OCI-LY7 (cell line): ENCODE data around the gene MYL11. TPM values are rescaled to one million over a fixed set of nuclear protein-coding genes. Genes with fewer than 3 reads are reported as not detected.
A peak's percentile ranks its signal among the peaks of the same experiment; 100 is the strongest.

Experiments
- BruUV-seq: library from RNA; stranded (reverse); fragments of 400-500 nt; replicated peaks from 2 replicates; lab custom pipeline; 2021; lab: Mats Ljungman, UMichigan
- CTCF ChIA-PET: fragments of 300-600 bp; sonication (Branson Sonifier 250); formaldehyde crosslinking; loops from one replicate; lab custom pipeline; 2022; ENCODE audit warnings: antibody characterized with exemption; ENCODE audit not compliant: unreplicated experiment; lab: Charles Lee
- POLR2A ChIA-PET: fragments of 300-600 bp; sonication (Branson Sonifier 250); formaldehyde crosslinking; loops from one replicate; lab custom pipeline; 2022; ENCODE audit warnings: antibody characterized with exemption; lab: Charles Lee
- DNase-seq: peaks from one replicate; pipeline ENCODE4 v3.0.0-alpha.2; 2015; ENCODE audit warnings: low spot score
- H2AFZ ChIP-seq: fragments of 200-600 bp; sonication (generic), shearing (Covaris generic); 2 replicates; pipeline ENCODE4 v1.6.1; 2014; ENCODE audit warnings: mild to moderate bottlenecking, antibody characterized with exemption, low read length, moderate library complexity
- H3K27ac ChIP-seq: fragments of 200-600 bp; sonication (generic); 2 replicates; pipeline ENCODE4 v1.5.1; 2014; ENCODE audit warnings: mixed run types, low read depth, mild to moderate bottlenecking, moderate library complexity, low read length, inconsistent platforms; ENCODE audit not compliant: poor library complexity, severe bottlenecking
- H3K36me3 ChIP-seq: fragments of 200-600 bp; sonication (generic); 2 replicates; pipeline ENCODE4 v1.6.1; 2014; ENCODE audit warnings: mild to moderate bottlenecking, antibody characterized with exemption, low read length, moderate library complexity, mixed read lengths; ENCODE audit not compliant: insufficient read depth
- H3K4me1 ChIP-seq: fragments of 200-600 bp; sonication (generic); 2 replicates; pipeline ENCODE4 v1.5.1; 2014; ENCODE audit warnings: mild to moderate bottlenecking, low read length; ENCODE audit not compliant: insufficient read depth, poor library complexity, severe bottlenecking
- H3K4me2 ChIP-seq: fragments of 200-600 bp; sonication (generic); 2 replicates; pipeline ENCODE4 v1.6.1; 2014; ENCODE audit warnings: mild to moderate bottlenecking, low read length
- H3K4me3 ChIP-seq: fragments of 200-600 bp; sonication (generic); 2 replicates; pipeline ENCODE4 v1.5.1; 2014; ENCODE audit warnings: mild to moderate bottlenecking, low read depth, low read length; ENCODE audit not compliant: poor library complexity, severe bottlenecking
- H3K79me2 ChIP-seq: fragments of 200-600 bp; sonication (generic); 2 replicates; pipeline ENCODE4 v1.6.1; 2016; ENCODE audit warnings: low read depth, mild to moderate bottlenecking, low read length, moderate library complexity, mixed read lengths; ENCODE audit not compliant: insufficient read depth
- H3K9me2 ChIP-seq: fragments of 200-600 bp; sonication (generic); 2 replicates; pipeline ENCODE4 v1.6.1; 2016; ENCODE audit warnings: mild to moderate bottlenecking, low read length, mixed read lengths; ENCODE audit not compliant: insufficient read depth
- H3K9me3 ChIP-seq: fragments of 200-600 bp; sonication (generic); 2 replicates; pipeline ENCODE4 v1.6.1; 2014; ENCODE audit warnings: mild to moderate bottlenecking, mixed run types, low read length, mixed read lengths
- H4K20me1 ChIP-seq: fragments of 200-600 bp; sonication (generic); 2 replicates; pipeline ENCODE4 v1.6.1; 2014; ENCODE audit warnings: mild to moderate bottlenecking, antibody characterized with exemption, low read length, moderate library complexity, mixed read lengths; ENCODE audit not compliant: insufficient read depth
- EZH2phosphoT487 ChIP-seq: fragments of 200-600 bp; sonication (generic); IDR thresholded peaks from 2 replicates; pipeline ENCODE4 v1.6.1; 2018; ENCODE audit warnings: low read depth, borderline replicate concordance, mild to moderate bottlenecking, mixed run types, antibody characterized with exemption, low read length, moderate library complexity, mixed read lengths
- intact Hi-C: fragments of 100-400 bp; cut with micrococcal nuclease; formaldehyde crosslinking; loops from one replicate; pipeline ENCODE4 v1.10.0; 2022; ENCODE audit not compliant: unreplicated experiment
- total RNA-seq, 2 experiments: library from RNA; depleted of rRNA in 1 of 2; stranded (reverse); fragments of >200 nt in 1 of 2; shearing (Covaris generic) in 1 of 2; gene quantifications; 2 replicates each; pipeline ENCODE4 v1.2.3, GENCODE V29; 2014 to 2022
- TF ChIP-seq, protein P1 (sequence below): fragments of 200-600 bp; sonication (generic); conservative IDR thresholded peaks from 2 replicates; pipeline ENCODE4 v1.5.1; 2014; ENCODE audit warnings: mild to moderate bottlenecking, antibody characterized with exemption, low read length, moderate library complexity, mixed read lengths

The MYL11 gene
- total RNA-seq, 2 experiments from 2014 or later: 3.2 to 3.9 TPM

DNA sequence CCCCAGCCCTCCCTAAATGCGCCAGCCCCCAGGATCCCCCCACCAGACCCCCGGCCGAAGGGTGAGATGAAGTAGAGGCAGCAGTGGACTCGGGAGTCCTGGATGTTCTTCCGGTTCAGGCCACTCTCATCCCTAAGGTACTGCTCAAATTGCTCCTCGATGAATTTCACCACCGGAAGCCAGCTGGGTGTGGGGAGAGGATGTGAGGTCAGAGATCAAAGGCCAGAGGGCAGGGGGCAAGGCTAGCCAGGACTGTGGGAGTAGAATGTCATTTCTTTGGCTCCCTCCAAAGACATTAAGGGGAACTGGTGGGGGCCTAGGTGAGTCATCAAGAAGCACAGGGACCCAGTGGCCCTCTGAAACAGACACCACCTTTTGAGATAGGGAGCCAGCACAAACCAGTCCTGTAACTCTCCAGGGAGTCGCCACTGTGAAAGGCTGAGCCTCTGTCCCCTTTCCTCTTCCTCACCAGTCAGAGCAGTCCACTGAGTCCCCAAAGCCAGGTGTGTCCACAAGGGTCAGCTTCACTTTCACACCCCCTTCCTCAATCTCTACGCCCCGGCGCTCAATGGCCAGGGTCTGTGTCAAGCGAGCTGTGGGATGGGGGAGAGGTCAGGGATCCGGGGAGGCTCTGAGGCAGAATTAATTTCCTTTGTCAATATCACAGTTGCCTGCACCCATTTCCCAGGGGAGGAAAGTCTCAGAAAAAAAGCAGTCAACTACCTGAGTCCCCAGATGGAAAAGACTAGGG lies 6.9 kb downstream of the MYL11 start:
- TF ChIP-seq, protein P1, sequence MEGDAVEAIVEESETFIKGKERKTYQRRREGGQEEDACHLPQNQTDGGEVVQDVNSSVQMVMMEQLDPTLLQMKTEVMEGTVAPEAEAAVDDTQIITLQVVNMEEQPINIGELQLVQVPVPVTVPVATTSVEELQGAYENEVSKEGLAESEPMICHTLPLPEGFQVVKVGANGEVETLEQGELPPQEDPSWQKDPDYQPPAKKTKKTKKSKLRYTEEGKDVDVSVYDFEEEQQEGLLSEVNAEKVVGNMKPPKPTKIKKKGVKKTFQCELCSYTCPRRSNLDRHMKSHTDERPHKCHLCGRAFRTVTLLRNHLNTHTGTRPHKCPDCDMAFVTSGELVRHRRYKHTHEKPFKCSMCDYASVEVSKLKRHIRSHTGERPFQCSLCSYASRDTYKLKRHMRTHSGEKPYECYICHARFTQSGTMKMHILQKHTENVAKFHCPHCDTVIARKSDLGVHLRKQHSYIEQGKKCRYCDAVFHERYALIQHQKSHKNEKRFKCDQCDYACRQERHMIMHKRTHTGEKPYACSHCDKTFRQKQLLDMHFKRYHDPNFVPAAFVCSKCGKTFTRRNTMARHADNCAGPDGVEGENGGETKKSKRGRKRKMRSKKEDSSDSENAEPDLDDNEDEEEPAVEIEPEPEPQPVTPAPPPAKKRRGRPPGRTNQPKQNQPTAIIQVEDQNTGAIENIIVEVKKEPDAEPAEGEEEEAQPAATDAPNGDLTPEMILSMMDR: no peak
- no peak for TF ChIP-seq EZH2phosphoT487
- H3K4me1 ChIP-seq: peaks cover 52% of the 10 kb centered on the region
- peak overlapping the region; percentile 85 for H3K4me3 ChIP-seq
- H3K79me2 ChIP-seq: peaks cover 35% of the 10 kb centered on the region; the same call in 1 of the 2 replicates
- peak overlapping the region; percentile 98 for H3K4me2 ChIP-seq
- BruUV-seq: no TSS peak
- intact Hi-C loops: no loop called here
- no peaks in the 10 kb centered on the region for H4K20me1 ChIP-seq
- no peaks in the 10 kb centered on the region for H3K9me2 ChIP-seq
- H3K27ac ChIP-seq: peak overlapping the region; percentile 97
- CTCF ChIA-PET: no interaction called here
- H3K9me3 ChIP-seq: no peaks in the 10 kb centered on the region
- peak; percentile 67 for DNase-seq
- peaks cover 21% of the 10 kb centered on the region for H3K36me3 ChIP-seq
- no peak overlapping the region for H2AFZ ChIP-seq
- POLR2A ChIA-PET: interaction anchor here (2.8 kb wide), 2 partner anchors 10 to 14 kb away, joined by 10 to 22 read pairs; partner anchors contain the start of genes TBC1D10B and ZNF48

DNA sequence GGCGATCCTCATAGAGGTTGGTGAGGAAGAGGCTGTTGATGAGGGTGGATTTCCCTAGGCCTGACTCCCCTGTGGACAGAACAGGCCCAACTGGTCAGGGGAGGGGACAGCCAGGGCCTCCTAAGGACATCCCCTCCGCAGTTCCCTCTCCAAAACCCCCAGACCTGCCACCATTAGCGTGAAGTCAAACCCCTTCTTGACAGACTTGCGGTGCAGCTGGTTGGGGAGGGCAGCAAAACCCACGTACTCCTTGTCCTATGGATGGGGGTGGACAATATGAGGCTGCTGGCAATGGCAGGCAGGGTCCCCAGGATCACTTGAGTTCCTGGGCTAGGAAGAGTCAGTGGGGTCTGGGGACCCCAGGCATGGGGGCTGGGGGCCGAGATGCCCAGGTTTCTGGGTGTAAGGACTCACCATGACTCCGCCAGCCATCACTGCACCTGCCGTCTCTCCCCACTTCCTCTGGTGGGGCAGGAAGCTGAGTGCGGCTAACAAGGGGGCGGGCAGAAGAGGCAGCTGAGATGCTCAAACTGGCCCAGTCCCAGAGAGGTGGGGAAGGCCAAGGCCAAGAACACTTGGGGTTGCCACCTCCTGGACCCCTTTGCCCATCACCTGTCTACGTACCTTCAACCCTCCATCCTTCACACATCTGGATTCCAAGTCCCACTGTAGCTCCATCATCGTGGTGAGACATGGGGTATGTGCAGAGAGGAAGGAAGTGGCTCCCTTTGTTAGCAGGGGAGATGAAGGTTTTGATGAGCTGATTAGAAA lies 7.7 kb downstream of the MYL11 start, which contains the start of gene SEPTIN1:
Gene SEPTIN1 (minus strand): TSS at position 451 of the 771 bp plus-strand sequence. CDS start 19 bp downstream, at position 432.
- Histone ChIP-seq H4K20me1 (no peaks in the 10 kb centered on the region), H3K79me2 (peaks cover 35% of the 10 kb centered on the region; the same call in 1 of the 2 replicates), H3K36me3 (peaks cover 21% of the 10 kb centered on the region), H3K4me1 (peaks cover 49% of the 10 kb centered on the region), H3K27ac (peak within 1 kb of the TSS; percentile 97), H3K4me3 (peak within 1 kb of the TSS; percentile 85), H2AFZ (peak within 1 kb of the TSS; percentile 15; the same call in 1 of the 2 replicates), H3K9me3 (no peaks in the 10 kb centered on the region), H3K4me2 (peak within 1 kb of the TSS; percentile 98), H3K9me2 (no peaks in the 10 kb centered on the region)
- TF ChIP-seq EZH2phosphoT487: no peak
- TF ChIP-seq, protein P1: no peak
- TSS peak; percentile 76 for BruUV-seq
- POLR2A ChIA-PET: interaction anchor here (0.5 to 2.8 kb wide), 13 partner anchors 8 to 268 kb away, joined by 3 to 26 read pairs (median 5); partner anchors contain the start of genes PRR14, ZNF48 and ZNF771
- intact Hi-C loops: no loop called here
- peak; percentile 88 for DNase-seq
- CTCF ChIA-PET: interaction anchor here (0.9 to 1.5 kb wide), 4 partner anchors 11 to 176 kb away, joined by 4 to 8 read pairs (median 4); partner anchors contain the start of genes ZNF48 and ZNF771
